Measurements from ENCODE around the gene HK3. TPM values are rescaled to one million over a fixed set of nuclear protein-coding genes. Genes with fewer than 3 reads are reported as not detected.

Gene HK3
- polyA plus RNA-seq, 1 donor (not counting 4 experiments of a cell fraction or from before 2014, with no cell fraction given) = not detected

DNA sequence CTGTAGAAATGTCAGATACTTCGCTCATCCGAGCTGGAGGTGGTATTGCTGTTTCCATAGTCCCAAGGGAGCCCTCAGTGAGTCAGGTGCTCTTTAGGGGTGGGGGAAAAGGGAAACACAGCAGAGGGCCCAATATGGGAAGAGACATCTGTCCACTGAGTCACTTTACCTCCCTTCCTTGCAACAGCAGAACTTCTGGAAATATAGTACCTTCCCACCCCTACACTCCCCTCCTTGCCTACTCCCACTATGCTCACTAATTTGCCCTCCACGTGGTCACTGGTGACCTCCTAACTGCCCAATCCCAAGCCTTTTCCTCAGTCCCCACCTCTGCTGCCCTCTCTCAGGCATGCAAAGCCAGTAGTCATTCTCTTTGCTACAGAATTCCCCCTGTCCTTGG lies 1.9 kb downstream of the HK3 start:
- H3K9me1 ChIP-seq (ENCODE audit: control insufficient read depth, extremely low read depth, insufficient read depth, low read length) = no peaks in the 10 kb centered on the region
- H3K36me3 ChIP-seq (ENCODE audit: control insufficient read depth in 2 of 2, extremely low read depth in 1 of 2, insufficient read depth in 2 of 2, low read length in 2 of 2) = no peaks in the 10 kb centered on the region
- no peaks in the 10 kb centered on the region for H3K4me1 ChIP-seq (ENCODE audit: control insufficient read depth, extremely low read depth, insufficient read depth, low read length)
- peaks cover 7% of the 10 kb centered on the region for H3K27me3 ChIP-seq (ENCODE audit: control insufficient read depth, extremely low read depth, insufficient read depth, low read length)
- H3K27ac ChIP-seq (ENCODE audit: control insufficient read depth, insufficient read depth, low read length) = no peak overlapping the region
- H3K9ac ChIP-seq (ENCODE audit: control insufficient read depth, extremely low read depth, insufficient read depth, low read length) = no peak overlapping the region
- H3K9me3 ChIP-seq (ENCODE audit: control insufficient read depth, low read depth, low read length) = no peaks in the 10 kb centered on the region
- H4K20me1 ChIP-seq (ENCODE audit: control insufficient read depth, extremely low read depth, insufficient read depth, low read length) = no peaks in the 10 kb centered on the region
- H3K79me2 ChIP-seq (ENCODE audit: control insufficient read depth, insufficient read depth, low read length) = no peaks in the 10 kb centered on the region
- TF ChIP-seq, protein P1, sequence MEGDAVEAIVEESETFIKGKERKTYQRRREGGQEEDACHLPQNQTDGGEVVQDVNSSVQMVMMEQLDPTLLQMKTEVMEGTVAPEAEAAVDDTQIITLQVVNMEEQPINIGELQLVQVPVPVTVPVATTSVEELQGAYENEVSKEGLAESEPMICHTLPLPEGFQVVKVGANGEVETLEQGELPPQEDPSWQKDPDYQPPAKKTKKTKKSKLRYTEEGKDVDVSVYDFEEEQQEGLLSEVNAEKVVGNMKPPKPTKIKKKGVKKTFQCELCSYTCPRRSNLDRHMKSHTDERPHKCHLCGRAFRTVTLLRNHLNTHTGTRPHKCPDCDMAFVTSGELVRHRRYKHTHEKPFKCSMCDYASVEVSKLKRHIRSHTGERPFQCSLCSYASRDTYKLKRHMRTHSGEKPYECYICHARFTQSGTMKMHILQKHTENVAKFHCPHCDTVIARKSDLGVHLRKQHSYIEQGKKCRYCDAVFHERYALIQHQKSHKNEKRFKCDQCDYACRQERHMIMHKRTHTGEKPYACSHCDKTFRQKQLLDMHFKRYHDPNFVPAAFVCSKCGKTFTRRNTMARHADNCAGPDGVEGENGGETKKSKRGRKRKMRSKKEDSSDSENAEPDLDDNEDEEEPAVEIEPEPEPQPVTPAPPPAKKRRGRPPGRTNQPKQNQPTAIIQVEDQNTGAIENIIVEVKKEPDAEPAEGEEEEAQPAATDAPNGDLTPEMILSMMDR (optimal IDR thresholded peaks at IDR 0.05 in 1 of 3, IDR thresholded peaks at IDR 0.05 in 1 of 3, conservative IDR thresholded peaks at IDR 0.05 in 1 of 3; ENCODE audit: extremely low read depth in 1 of 3, insufficient read depth in 2 of 3, low read length in 3 of 3) = no peak
- TF ChIP-seq EZH2 (IDR thresholded peaks at IDR 0.05; ENCODE audit: low read length) = no peak
- H2AFZ ChIP-seq (ENCODE audit: control insufficient read depth, low read length) = no peak overlapping the region
- FAIRE-seq (no peak), DNase-seq (ENCODE audit: low read depth, low spot score) (no peak)
- no peak overlapping the region for H3K4me2 ChIP-seq (ENCODE audit: control insufficient read depth, extremely low read depth, insufficient read depth, low read depth, low read length)
- dilution Hi-C loops (cut with MboI; ENCODE audit: extremely low pct_ligation_motif_present, low sequenced_read_pairs) = no loop called here
- H3K4me3 ChIP-seq (ENCODE audit: control insufficient read depth in 2 of 3, extremely low read depth in 1 of 3, insufficient read depth in 2 of 3, low read depth in 1 of 3, low read length in 3 of 3) = no peak overlapping the region

DNA sequence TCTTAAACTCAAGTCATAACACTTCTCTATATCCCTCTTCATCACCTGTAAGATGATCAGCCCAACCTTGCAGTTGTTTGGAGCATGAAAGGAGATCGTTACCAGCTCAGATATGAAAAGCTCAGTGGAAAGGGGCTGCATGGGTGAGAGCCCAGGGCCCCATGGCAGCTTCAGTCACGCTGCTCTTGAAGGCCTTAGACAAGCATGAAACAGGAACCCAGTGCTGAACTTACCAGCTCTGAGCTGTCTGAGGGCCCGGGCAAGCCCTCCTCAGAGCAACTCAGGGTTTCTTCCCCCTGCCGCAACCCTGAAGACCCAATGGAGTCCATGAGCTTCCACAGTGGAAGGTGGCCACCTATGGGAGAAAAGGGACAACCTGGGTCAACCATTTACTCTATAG lies 3.3 kb downstream of the HK3 start:
- dilution Hi-C loops (cut with MboI; ENCODE audit: extremely low pct_ligation_motif_present, low sequenced_read_pairs) = no loop called here
- Histone ChIP-seq H3K4me2 (ENCODE audit: control insufficient read depth, extremely low read depth, insufficient read depth, low read depth, low read length) (no peak overlapping the region), H3K9me1 (ENCODE audit: control insufficient read depth, extremely low read depth, insufficient read depth, low read length) (no peaks in the 10 kb centered on the region), H4K20me1 (ENCODE audit: control insufficient read depth, extremely low read depth, insufficient read depth, low read length) (no peaks in the 10 kb centered on the region), H3K9me3 (ENCODE audit: control insufficient read depth, low read depth, low read length) (no peaks in the 10 kb centered on the region), H3K27me3 (ENCODE audit: control insufficient read depth, extremely low read depth, insufficient read depth, low read length) (peaks cover 7% of the 10 kb centered on the region), H3K4me3 (ENCODE audit: control insufficient read depth in 2 of 3, extremely low read depth in 1 of 3, insufficient read depth in 2 of 3, low read depth in 1 of 3, low read length in 3 of 3) (no peak overlapping the region), H3K79me2 (ENCODE audit: control insufficient read depth, insufficient read depth, low read length) (no peaks in the 10 kb centered on the region), H3K9ac (ENCODE audit: control insufficient read depth, extremely low read depth, insufficient read depth, low read length) (no peak overlapping the region), H2AFZ (ENCODE audit: control insufficient read depth, low read length) (no peak overlapping the region), H3K27ac (ENCODE audit: control insufficient read depth, insufficient read depth, low read length) (no peak overlapping the region), H3K4me1 (ENCODE audit: control insufficient read depth, extremely low read depth, insufficient read depth, low read length) (no peaks in the 10 kb centered on the region), H3K36me3 (ENCODE audit: control insufficient read depth in 2 of 2, extremely low read depth in 1 of 2, insufficient read depth in 2 of 2, low read length in 2 of 2) (no peaks in the 10 kb centered on the region)
- TF ChIP-seq EZH2 (IDR thresholded peaks at IDR 0.05; ENCODE audit: low read length) = no peak
- TF ChIP-seq, protein P1 (optimal IDR thresholded peaks at IDR 0.05 in 1 of 3, IDR thresholded peaks at IDR 0.05 in 1 of 3, conservative IDR thresholded peaks at IDR 0.05 in 1 of 3; ENCODE audit: extremely low read depth in 1 of 3, insufficient read depth in 2 of 3, low read length in 3 of 3) = no peak
- no peak for FAIRE-seq
- DNase-seq (ENCODE audit: low read depth, low spot score) = no peak

Measured in keratinocyte (primary cell).